SK-N-SH treated with all-trans-retinoic acid at 6 μM for 48 hours (cell line): ENCODE data around the gene MTUS2.

Experiments used
- ATAC-seq: fragments of 200-7000 bp; cut with Tn5 transposase; 3 replicates; pipeline ENCODE4 v1.9.1; 2020; ENCODE audit warnings: mild to moderate bottlenecking, moderate library complexity
- ARNTL ChIP-seq: fragments of 450-650 bp; formaldehyde crosslinking; IDR thresholded peaks from 2 replicates; pipeline ENCODE4 v1.5.0; 2020; ENCODE audit warnings: low read depth, mild to moderate bottlenecking, moderate library complexity, borderline replicate concordance
- BACH2 ChIP-seq: fragments of 250-450 bp; sonication (Bioruptor Pico); IDR thresholded peaks from 2 replicates; pipeline ENCODE4 v1.9.0; 2021; ENCODE audit warnings: mild to moderate bottlenecking, borderline replicate concordance
- CREB5 ChIP-seq: fragments of 250-450 bp; sonication (Bioruptor Pico); IDR thresholded peaks from 2 replicates; pipeline ENCODE4 v1.5.1; 2020; ENCODE audit warnings: low read depth, mild to moderate bottlenecking, moderate library complexity
- CSRNP3 ChIP-seq: fragments of 250-450 bp; sonication (Bioruptor Pico); IDR thresholded peaks from 2 replicates; pipeline ENCODE4 v1.5.1; 2021; ENCODE audit warnings: mild to moderate bottlenecking, moderate library complexity
- GLIS3 ChIP-seq: fragments of 250-450 bp; sonication (Bioruptor Pico); IDR thresholded peaks from 2 replicates; pipeline ENCODE4 v1.5.0; 2020; ENCODE audit warnings: mild to moderate bottlenecking, moderate library complexity
- ISL1 ChIP-seq: fragments of 250-450 bp; sonication (Bioruptor Pico); IDR thresholded peaks from 2 replicates; pipeline ENCODE4 v2.1.2; 2022; ENCODE audit warnings: mild to moderate bottlenecking, moderate library complexity
- OSR1 ChIP-seq: fragments of 250-450 bp; sonication (Bioruptor Pico); IDR thresholded peaks from 2 replicates; pipeline ENCODE4 v1.8.0; 2022; ENCODE audit warnings: moderate library complexity, mild to moderate bottlenecking, inconsistent platforms
- PATZ1 ChIP-seq: fragments of 250-450 bp; sonication (Bioruptor Pico); IDR thresholded peaks from 2 replicates; pipeline ENCODE4 v1.8.0; 2020; ENCODE audit warnings: mild to moderate bottlenecking, moderate library complexity, borderline replicate concordance
- PPARA ChIP-seq: fragments of 250-450 bp; sonication (Bioruptor Pico); IDR thresholded peaks from 2 replicates; pipeline ENCODE4 v1.5.0; 2020; ENCODE audit warnings: mild to moderate bottlenecking, borderline replicate concordance
- RARB ChIP-seq: fragments of 250-450 bp; sonication (Bioruptor Pico); IDR thresholded peaks from 2 replicates; pipeline ENCODE4 v1.8.0; 2021; ENCODE audit warnings: mild to moderate bottlenecking, moderate library complexity
- SNAI2 ChIP-seq: fragments of 250-450 bp; sonication (Bioruptor Pico); IDR thresholded peaks from 2 replicates; pipeline ENCODE4 v1.5.0; 2020; ENCODE audit warnings: mild to moderate bottlenecking, moderate library complexity
- TCF4 ChIP-seq: fragments of 250-450 bp; sonication (Bioruptor Pico); IDR thresholded peaks from 2 replicates; pipeline ENCODE4 v1.8.0; 2021; ENCODE audit warnings: mild to moderate bottlenecking, moderate library complexity, borderline replicate concordance
- TOX ChIP-seq: fragments of 250-450 bp; sonication (Bioruptor Pico); IDR thresholded peaks from 2 replicates; pipeline ENCODE4 v1.8.0; 2021; ENCODE audit warnings: mild to moderate bottlenecking, moderate library complexity, borderline replicate concordance
- TSHZ2 ChIP-seq: fragments of 250-450 bp; sonication (Bioruptor Pico); IDR thresholded peaks from 2 replicates; pipeline ENCODE4 v1.5.0; 2020; ENCODE audit warnings: mild to moderate bottlenecking, moderate library complexity
- ZC3H10 ChIP-seq: fragments of 250-450 bp; sonication (Bioruptor Pico); IDR thresholded peaks from 2 replicates; pipeline ENCODE4 v1.5.1; 2021; ENCODE audit warnings: mild to moderate bottlenecking, moderate library complexity
- ZFP3 ChIP-seq: fragments of 250-450 bp; sonication (Bioruptor Pico); IDR thresholded peaks from 2 replicates; pipeline ENCODE4 v1.5.0; 2020; ENCODE audit warnings: mild to moderate bottlenecking, moderate library complexity
- ZFP30 ChIP-seq: fragments of 450-650 bp; formaldehyde crosslinking; IDR thresholded peaks from 2 replicates; pipeline ENCODE4 v1.5.0; 2022; ENCODE audit warnings: mild to moderate bottlenecking, moderate library complexity
- ZNF8 ChIP-seq: fragments of 450-650 bp; formaldehyde crosslinking; IDR thresholded peaks from 2 replicates; pipeline ENCODE4 v1.5.0; 2020; ENCODE audit warnings: mild to moderate bottlenecking, moderate library complexity

The MTUS2 gene

GRCh38 chr13:29537736-29538651 lies 717.9 kb downstream of the MTUS2 start:
- no peak for TF ChIP-seq CREB5
- TF ChIP-seq, all 23 proteins: peak for 0

GRCh38 chr13:29538652-29539040 lies 718.5 kb downstream of the MTUS2 start:
- no peak for TF ChIP-seq CSRNP3 (CRISPR knock-in tag)
- no peak for TF ChIP-seq OSR1 (CRISPR knock-in tag)
- TF ChIP-seq ZFP3 (CRISPR knock-in tag) = no peak
- TF ChIP-seq TOX (CRISPR knock-in tag) = no peak
- TF ChIP-seq TSHZ2 (CRISPR knock-in tag) = no peak
- TF ChIP-seq ZNF8 = no peak
- no peak for TF ChIP-seq ZFP30 (CRISPR knock-in tag)
- no peak for ATAC-seq

More at GRCh38 chr13:29537736-29538651, 717.9 kb downstream of the MTUS2 start:
- ATAC-seq = no peak; the same call in 2 of the 3 replicates

- no peak for ATAC-seq
- TF ChIP-seq RARB (CRISPR knock-in tag) (no peak), PATZ1 (CRISPR knock-in tag) (no peak), ISL1 (CRISPR knock-in tag) (no peak), TCF4 (CRISPR knock-in tag) (no peak), TOX (CRISPR knock-in tag) (no peak), PPARA (CRISPR knock-in tag) (no peak), GLIS3 (CRISPR knock-in tag) (no peak), BACH2 (CRISPR knock-in tag) (no peak), ZFP3 (CRISPR knock-in tag) (no peak), ARNTL (CRISPR knock-in tag) (no peak), CREB5 (no peak), TSHZ2 (CRISPR knock-in tag) (no peak), SNAI2 (no peak), ZC3H10 (CRISPR knock-in tag) (no peak)
Observed at GRCh38 chr13:29539856-29540255, 719.7 kb downstream of the MTUS2 start.
